T follicular helper cell (primary cell): ENCODE data around the gene MRAP2.
"Not testable (repeated sequence)": the region's sequence is repeated elsewhere in the genome, so short reads cannot be mapped to it uniquely, and the experiment has no call there.

Experiments used
- DNase-seq: peaks from one replicate; pipeline ENCODE4 v3.0.0-alpha.2; 2020; ENCODE audit warnings: low read depth

Gene MRAP2

DNA sequence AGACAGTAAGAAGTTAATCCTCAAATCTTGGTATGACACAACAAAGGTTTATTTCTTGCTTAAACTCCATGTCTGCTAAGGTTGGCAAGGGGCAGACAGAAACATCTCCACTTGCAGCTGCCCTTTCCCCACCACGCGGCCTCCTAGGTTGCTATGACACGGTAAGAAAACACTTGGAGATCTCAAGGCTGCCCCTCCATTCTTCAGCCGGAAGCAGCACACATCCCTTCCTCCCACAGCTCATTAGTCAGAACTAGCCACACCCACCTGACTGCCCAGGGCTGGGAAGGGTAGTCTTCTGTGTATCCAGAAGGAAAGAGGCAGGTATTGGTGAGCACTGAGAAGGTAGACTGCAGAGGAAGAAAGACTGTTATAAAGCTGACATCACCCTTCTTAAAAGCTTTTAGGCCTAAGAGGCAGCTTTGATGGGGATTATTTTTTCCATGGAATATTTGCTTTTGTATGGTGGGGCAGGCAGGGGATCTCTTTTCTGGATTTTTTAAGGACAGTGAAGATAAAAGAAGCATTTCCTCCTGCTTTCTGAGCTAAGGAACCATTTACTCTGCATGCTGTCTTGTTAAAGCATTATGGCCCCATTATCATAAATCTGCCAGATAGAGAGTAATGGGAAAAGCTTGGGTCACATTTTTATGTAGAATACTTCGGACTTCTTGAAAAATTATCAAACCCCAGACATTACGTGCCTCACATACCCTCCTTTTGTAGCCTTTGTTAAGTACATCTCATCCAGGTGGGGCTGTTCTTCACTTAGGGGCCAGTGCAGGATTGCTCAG, 41.6 kb downstream of the MRAP2 start:
- no peak for DNase-seq

DNA sequence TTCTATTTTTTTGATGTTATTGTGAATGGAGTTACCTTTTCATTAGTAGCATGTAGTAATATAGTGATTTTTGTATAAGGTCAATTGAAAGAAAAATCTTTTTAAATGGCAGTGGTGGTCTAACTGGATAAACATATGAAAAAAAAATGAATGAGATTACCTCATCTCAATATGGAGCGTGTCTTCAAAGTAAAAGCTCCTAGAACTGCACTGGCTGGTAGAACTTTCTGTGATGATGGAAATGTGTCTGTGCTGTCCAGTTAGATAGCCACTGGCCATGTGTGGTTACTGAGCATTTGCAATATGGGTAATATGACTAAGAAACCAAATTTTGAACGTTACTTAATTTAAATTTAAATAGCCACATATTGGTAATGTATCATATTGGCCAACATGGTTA, 44.1 kb downstream of the MRAP2 start:
- no peak for DNase-seq

DNA sequence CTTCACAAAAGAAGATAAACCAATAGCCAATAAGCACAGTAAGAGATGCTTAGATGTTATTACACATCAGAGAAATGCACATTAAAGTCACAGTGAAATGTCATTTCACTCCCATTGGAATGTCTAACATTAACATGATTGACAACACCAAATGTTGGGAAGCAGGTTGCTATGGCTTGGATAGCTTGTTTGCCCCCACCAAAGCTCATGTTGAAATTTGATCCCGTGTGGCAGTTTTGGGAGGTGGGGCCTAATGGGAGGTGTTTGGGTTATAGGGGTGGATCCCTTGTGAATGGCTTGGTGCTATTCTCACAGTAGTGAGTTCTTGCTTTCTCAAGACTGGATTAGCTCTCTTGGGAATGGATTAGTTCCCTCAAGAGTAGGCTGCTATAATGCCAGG, 44.8 kb downstream of the MRAP2 start:
- no peak for DNase-seq

DNA sequence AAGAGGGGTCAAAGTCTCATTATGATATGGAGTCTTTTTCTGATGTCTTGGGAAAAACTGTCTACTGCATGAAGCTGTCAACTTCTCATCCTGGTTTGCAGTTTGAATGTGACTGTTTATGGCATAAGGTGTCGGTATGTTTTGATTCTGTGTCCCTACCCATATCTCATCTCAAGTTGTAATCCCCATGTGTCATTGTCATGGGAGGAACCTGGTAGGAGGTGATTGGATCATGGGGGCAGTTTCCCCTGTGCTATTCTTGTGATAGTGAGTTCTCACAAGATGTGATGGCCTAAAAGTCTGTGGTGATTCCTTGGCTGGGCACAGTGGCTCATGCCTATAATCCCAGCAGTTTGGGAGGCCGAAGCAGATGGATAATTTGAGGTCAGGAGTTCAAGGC, 47.6 kb downstream of the MRAP2 start:
- DNase-seq = no peak

DNA sequence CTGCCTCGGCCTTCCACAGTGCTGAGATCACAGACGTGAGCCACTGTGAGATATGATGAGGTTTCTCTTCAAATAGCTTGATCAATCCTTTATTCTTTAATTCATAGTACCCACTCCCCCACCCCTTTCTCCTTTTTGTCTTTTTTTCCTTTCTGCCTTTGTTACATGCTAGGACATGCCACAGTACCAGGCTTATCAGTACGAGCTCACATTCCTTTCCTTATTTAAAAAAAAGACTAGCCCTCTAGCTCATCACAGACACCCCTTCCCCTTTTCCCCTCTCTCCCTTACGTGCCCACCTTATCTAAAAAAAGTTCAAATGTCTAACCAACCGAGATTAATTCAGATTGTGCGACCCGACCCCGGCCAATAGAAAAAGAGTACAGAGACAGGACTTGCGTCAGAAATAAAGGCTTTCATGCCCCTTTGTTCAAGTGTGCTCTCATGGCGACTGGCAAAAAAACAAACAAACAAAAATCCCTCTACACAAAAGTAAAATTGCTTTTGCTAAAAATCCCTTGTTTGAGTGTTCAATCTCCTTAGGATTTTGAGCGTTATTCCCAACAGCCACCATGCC, 49.2 kb downstream of the MRAP2 start:
- no peak for DNase-seq

DNA sequence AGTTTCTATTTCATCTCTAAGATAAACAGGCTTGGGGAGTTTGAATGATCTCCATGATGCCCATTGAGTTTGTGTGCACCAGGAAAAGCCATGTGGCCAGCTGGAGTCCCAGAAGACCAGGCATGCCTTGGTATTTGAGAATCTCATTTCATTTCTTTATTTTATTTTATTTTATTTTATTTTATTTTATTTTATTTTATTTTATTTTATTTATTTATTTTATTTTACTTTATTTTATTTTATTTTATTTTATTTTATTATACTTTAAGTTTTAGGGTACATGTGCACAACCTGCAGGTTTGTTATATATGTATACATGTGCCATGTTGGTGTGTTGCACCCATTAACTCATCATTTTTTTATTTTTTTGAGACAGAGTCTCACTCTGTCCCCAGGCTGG, 51.1 kb downstream of the MRAP2 start:
- not testable (repeated sequence) for DNase-seq

DNA sequence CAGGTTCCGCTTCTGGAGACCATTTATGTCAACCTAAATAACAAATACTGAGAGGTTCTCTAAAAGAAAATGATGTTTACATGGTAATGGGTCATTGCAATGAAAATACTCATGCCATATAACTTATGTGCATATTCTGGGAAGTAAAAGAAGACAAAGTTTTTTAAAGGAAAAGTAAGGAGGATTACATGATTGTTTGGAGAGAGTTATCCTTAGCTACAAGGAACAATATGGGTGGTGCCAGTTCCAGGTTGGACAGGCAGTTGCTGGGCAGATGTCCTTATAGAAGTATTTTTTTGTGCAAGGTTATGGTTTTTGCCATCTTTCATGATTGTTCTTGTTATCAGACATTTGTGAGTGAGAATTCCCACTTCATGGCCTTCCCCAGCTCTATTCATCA, 52.5 kb downstream of the MRAP2 start:
- DNase-seq = no peak

DNA sequence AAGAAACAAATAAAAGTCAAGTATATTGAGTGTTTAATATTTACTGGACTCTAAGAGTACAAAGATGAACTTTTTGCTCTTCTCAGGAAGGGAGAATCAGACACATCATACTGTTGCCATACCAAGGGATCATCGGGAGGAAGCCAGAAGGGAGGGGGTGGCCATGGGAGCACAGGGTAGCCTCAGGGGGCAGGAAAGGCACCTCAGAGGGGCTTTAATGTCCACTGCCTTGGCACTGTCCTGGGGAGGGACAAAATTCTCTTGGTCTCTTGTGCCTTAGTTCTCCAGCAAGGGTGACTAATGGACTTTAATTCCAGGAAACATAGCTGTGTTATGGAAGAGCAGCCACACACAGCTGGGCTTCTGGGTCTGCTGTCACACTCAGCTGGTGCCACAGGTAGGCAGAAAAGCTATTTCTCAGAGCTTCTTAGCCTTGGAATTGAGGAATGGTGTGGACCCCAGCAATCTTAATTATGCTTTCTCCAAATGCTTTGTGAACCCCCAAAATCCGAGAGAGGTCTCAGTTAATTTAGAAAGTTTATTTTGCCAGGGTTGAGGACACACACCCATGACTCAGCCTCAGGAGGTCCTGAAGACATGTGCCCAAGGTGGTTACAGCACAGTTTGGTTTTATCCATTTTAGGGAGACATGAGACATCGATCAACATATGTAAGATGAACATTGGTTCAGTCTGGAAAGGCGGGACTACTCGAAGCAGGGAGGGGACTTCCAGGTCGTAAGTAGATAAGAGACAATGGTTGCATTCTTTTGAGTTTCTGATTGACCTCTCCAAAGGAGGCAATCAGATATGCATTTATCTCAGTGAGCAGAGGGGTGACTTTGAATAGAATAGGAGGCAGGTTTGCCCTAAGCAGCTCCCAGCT, 53.2 kb downstream of the MRAP2 start:
- DNase-seq = no peak

DNA sequence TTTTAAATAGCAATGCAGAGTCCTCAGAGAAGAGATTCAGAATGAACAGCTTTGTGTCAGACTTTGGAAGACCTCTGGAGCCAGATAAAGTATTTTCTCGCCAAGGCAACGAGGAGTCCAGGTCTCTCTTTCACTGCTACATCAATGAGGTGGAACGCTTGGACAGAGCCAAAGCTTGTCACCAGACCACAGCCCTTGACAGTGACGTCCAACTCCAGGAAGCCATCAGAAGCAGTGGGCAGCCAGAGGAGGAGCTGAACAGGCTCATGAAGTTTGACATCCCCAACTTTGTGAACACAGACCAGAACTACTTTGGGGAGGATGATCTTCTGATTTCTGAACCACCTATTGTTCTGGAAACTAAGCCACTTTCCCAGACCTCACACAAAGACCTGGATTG, 55.5 kb downstream of the MRAP2 start:
- no peak for DNase-seq

DNA sequence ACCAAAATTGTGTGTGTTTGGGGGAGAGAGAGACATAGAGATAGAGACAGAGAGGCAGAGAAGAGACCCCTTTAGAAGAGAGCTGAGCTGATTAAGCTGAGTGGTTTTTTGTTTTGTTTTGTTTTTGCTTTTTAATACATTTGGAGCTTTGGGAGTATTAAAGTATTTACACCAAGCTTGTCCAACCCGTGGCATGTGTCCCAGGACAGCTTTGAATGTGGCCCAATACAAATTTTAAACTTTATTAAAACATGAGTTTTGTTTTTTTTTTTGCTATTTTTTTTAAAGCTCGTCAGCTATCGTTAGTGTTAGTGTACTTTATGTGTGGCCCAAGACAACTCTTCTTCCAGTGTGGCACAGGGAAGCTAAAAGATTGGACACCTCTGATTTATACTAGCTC, 56.0 kb downstream of the MRAP2 start:
- no peak for DNase-seq

DNA sequence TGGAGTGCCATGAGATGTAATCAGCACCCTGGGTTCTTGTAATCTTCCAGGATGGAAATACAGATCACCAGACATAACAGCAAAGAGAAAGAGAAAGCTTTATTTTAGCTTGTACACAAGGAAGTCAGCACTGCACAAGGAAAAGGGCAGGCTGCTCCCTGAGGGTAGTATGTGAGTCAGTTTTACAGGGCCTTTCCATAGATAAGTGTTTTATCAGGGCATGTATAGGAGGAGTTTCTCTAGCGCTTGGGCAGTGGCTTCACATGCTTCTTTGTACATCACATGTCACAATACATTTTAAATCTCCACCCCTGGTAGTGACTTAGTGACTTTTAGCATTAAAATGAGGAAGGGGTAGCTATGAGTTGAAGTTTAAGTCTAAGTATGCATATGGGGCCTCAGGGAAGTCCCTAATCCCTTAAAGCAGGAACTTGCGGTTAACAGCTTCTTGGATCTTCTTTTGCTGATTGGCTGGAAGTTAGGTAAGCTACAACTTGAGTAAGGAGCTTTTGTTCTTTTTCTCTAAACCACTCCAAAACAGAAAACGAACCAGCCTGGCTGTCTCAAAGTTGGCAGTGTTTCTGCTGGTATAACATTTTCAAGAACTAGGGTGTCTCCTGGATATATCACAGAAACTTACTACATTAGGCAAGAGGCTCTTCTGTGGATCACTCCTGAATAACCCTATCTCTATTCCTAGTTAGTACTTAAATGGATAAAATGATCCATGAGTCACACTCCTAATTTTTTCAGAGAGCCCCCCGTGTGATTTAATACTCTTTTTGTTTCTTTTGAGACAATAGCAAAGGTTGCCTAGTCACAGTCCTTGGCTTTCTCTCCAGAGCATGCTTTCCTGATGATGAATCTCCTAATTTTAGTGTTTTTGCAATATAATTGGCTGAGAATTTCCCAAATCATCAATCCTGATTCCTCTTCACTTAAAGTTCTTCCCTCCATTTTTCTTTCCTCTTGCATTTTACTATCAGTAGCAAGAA, 60.2 kb downstream of the MRAP2 start:
- no peak for DNase-seq

DNA sequence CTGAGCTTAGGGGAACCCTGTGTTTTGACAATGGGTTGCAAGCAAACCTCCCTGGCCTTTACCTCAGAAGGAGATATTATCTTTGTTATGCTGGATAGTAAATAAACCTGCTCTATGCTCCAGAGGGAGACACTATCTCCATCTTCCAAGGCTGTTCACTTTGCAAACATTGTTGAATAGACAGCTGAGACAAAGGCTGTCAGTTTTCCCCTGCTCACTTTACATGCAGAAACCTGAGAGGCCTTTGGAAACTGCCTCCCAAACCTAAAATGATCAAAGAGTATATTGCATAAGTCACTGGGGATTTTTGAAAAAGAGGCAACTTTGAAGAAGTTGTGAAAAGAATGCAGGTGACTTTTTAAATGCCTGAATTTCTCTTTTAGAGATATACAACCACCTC, 61.6 kb downstream of the MRAP2 start:
- DNase-seq = no peak

DNA sequence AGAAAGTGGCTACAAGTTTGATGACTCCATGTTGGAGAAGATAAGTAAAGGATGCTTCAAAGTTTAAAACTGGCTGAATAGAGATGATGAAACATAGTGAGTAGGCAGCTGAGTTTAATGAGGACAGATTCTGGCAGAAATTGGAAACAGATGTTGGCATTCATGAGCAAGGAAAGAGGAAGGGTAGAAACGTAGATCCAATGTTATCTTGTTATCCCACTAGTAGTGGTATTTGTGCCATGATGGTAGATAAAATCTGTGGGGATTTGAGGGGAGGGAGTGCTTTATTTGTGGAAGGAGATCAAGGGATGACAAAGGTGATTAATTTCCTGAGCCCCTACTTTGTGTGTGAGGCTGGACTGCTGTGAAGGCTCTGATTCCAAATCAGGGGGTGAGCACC, 69.5 kb downstream of the MRAP2 start:
- no peak for DNase-seq

DNA sequence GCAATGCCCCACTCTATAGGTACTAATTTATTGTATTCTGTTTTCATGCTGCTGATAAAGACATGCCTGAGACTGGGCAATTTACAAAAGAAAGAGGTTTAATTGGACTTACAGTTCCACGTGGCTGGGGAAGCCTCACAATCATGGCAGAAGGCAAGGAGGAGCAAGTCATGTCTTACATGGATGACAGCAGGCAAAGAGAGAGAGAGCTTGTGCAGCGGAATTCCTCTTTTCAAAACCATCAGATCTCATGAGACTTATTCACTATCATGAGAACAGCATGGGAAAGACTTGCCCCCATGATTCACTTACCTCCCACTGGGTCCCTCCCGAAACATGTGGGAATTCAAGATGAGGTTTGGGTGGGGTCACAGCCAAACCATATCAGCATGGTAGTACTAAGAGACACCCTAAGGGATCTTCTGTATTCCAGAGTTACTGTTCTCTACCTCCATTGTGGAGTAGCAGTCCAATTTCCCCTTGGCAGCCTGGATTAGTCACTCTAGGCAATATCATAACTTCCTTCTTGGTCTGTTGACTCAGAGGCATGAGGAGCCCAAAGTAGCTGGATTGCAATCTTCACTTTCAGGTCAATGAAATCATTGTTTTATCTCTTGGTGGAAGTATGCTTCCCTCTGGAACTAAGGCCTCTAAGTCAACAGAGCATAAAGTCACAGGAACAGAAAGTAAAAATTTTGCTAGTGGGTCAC, 71.8 kb downstream of the MRAP2 start:
- not testable (repeated sequence) for DNase-seq

DNA sequence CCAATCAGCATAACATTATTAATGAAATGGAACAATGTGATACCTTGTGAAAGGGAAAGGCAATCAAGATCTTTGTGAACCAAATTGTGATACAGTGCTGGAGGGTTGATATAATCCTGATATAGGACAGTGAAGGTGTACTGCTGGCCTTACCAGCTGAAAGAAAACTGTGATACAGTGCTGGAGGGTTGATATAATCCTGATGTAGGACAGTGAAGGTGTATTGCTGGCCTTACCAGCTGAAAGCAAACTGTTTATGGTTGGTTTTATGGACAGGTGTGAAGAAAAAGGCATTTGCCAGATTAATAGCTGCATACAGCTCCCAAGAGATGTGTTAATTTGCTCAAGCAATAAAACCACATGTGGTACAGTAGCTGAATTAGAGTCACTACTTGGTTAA, 73.9 kb downstream of the MRAP2 start:
- DNase-seq = no peak

DNA sequence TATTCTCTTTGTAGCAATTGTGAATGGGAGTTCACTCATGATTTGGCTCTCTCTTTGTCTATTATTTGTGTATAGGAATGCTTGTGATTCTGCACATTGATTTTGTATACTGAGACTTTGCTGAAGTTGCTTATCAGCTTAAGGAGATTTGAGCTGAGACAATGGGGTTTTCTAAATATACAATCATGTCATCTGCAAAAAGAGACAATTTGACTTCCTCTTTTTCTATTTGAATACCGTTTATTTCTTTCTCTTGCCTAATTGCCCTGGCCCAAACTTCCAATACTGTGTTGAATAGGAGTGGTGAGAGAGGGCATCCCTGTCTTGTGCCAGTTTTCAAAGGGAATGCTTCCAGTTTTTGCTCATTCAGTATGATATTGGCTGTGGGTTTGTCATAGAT, 77.8 kb downstream of the MRAP2 start:
- DNase-seq = not testable (repeated sequence)

DNA sequence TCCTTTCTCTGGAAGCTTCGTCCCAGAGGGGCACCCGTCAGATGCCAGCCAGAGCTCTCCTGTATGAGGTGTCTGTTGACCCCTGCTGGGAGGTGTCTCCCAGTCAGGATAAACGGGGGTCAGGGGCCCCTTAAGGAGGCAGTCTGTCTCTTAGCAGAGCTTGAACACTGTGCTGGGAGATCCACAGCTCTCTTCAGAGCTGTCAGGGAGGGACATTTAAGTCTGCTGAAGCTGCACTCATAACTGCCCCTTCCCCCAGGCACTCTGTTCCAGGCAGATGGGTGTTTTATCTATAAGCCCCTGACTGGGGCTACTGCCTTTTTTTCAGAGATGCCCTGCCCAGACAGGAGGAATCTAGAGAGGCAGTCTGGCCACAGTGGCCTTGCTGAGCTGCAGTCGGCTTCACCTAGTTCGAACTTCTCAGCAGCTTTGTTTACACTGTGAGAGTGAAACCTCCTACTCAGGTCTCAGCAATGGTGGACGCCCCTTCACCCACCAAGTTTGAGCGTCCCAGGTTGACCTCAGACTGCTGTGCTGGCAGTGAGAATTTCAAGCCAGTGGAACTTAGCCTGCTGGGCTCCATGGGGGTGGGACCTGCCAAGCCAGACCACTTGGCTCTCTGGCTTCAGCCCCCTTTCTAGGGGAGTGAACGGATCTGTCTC, 81.5 kb downstream of the MRAP2 start:
- DNase-seq = not testable (repeated sequence)

DNA sequence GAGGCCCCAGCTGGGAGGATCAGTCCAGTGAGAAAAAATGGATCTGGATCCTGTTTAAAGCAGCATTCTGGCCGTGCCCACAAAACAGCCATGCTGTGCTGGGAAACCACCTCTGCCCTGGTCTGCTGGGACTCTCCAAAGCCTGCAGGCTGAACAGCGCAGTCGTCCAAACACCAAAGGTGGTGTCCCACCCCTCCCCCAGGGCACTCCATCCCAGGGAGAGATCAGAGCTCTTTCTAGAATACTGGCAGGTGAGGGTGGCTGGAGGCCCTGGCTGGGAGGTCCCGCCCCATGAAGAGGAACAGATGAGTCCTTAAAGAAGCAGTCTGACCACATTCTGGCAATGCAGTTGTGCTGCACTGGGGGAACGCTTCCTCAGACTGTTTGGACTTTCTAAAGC, 84.6 kb downstream of the MRAP2 start:
- DNase-seq = no peak

DNA sequence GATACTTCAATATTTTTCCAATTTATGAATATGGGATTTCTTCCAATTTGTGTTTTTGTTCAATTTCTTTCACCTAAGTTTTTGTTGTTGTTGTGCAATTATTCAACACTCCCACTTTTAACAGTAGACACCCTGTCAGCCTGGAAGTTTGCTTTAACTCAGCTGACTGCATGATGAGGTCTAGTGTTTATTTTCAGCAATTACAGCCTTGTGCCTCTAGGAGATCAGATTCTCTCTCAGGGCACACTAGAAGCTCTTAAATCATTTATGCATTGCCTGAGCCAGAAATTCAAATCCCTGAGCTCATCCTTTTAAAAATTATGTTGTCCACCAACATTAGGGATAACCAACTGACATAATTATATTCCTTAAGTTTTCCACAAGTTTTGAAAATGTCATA, 85.7 kb downstream of the MRAP2 start:
- no peak for DNase-seq

DNA sequence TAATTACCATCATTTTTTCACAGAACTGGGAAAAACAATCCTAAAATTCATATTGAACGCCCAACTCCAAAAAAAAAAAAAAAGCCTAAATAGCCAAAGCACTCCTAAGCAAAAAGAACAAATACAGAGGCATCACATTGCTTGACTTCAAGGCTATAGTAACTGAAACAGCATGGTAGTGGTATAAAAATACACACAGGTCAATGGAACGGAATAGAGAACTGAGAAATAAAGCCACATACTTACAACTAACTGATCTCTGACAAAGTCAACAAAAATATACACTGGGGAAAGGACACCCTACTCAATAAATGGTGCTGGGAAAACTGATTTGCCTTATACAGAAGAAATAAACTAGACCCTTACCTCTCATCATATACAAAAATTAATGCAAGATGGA, 89.6 kb downstream of the MRAP2 start:
- DNase-seq = no peak
